ENCODE measurements around the gene TUBGCP3. TPM values are rescaled to one million over a fixed set of nuclear protein-coding genes. Genes with fewer than 3 reads are reported as not detected.

Gene TUBGCP3
- total RNA-seq, 6 experiments from 2014 or later: 13.0 to 20.0 (median 17.6) TPM

- intact Hi-C loops (cut with DNase I): no loop called here
- DNase-seq (peak in 1 of 3 donors; percentile 46), ATAC-seq (no peak)
- Histone ChIP-seq H3K36me3 (no peaks in the 10 kb centered on the region), H3K9me3 (no peaks in the 10 kb centered on the region), H3K27me3 (no peaks in the 10 kb centered on the region), H3K4me1 (no peaks in the 10 kb centered on the region), H3K27ac (no peak overlapping the region), H3K4me3 (no peak overlapping the region)
- TF ChIP-seq CTCF (IDR thresholded peaks at IDR 0.05): no peak
- 87% methylated on average over 7 of the region's 32 CpGs for WGBS (ENCODE audit: insufficient coverage, low coverage, low lambda C conversion rate, missing lambda C conversion rate)
These were observed 134.6 kb downstream of the TUBGCP3 start for GRCh38 chr13:112453207-112453829.

DNA sequence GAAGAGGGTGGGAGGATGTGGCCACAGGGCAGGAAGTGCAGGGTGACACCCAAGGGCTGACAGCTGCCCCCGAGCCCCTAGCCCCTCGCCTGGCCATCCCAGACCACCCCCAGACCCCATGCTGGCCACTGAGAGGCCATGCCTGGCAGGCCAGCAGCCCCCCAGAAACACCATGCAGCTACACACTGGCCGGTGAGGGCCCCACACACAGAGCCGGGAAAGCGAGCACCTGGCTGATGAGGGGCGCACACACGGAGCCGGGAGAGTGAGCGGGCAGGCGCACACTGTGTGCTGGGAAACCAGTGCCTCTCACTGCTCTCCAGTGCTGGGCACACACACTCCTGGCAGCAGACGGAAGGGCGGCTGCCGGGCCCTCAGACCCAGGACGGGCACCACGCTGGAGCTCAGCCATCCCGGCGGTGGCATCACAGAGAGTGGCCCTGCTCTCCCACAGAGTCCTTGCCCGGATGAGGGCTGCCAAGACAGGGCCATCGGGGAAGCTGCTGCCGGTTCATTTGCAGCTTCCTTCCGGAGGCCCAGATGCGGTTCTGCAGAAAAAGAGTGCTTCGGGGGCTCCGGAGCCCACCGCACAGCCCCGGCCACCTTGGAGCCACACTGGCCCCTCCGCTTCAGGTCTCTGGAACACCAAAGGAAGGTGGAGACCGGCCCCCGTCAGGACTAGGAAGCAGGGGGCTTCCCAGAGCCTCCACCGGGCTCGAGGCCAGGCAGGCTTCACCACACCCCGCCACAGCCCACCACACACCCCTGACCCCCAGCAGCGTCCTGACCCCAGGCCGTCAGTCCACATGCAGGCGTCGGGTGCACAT, 135.4 kb downstream of the TUBGCP3 start:
- no peak overlapping the region for H3K4me3 ChIP-seq
- DNase-seq: peak in 1 of 3 donors; percentile 50
- H3K9me3 ChIP-seq: no peaks in the 10 kb centered on the region
- H3K4me1 ChIP-seq: no peaks in the 10 kb centered on the region
- no peak overlapping the region for H3K27ac ChIP-seq
- no CpG with 5 or more reads among the region's 36 CpGs for WGBS (ENCODE audit: insufficient coverage, low coverage, low lambda C conversion rate, missing lambda C conversion rate)
- TF ChIP-seq POLR2A (IDR thresholded peaks at IDR 0.05) (no peak), CTCF (IDR thresholded peaks at IDR 0.05) (no peak)
- ATAC-seq: no peak
- intact Hi-C loops (cut with DNase I): no loop called here
- no peaks in the 10 kb centered on the region for H3K36me3 ChIP-seq
- no peaks in the 10 kb centered on the region for H3K27me3 ChIP-seq

DNA sequence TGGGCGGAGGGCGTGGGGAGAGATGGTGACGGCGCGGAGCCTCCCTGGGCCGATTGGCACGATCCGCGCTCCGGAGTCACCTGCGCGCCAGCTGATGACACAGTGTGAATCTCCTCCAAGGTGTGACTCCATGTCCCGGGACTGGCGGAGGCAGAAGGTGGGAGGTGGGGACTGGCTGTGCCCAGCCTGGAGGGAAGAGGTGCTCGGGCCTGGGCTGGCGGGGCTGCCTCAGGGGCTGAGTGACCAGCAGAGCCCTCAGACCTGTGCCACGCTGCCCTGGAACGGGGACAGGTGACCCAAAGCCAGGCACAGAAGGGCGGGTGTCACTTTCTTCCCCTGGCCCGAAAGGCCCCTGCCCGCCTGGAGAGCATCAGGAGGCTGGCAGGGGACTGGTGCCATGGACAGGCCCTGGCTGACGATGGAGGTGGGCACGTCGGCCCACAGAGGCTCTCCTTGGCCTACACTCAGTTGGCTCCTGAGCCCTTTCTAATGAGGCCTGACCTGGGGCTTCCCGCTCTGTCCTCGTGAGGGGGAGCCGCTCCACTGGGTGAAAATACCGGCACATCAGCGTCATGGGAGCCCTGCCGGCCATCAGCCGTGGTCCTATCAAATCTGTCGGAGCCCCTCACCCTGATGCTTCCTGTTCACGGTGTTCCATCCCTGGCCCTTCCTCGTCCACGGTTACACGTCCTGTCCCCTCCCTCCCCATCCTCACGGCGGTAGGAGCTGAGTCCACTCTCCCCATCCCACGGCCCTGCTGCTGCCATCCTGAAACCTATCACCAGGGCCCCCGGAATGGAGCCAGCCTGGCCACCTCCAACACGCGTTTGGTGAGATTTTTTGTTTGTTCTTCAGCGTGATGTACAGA, 136.2 kb downstream of the TUBGCP3 start:
- TF ChIP-seq POLR2A (IDR thresholded peaks at IDR 0.05) (no peak), CTCF (IDR thresholded peaks at IDR 0.05) (no peak)
- H3K9me3 ChIP-seq: no peaks in the 10 kb centered on the region
- H3K36me3 ChIP-seq: no peaks in the 10 kb centered on the region
- no peaks in the 10 kb centered on the region for H3K4me1 ChIP-seq
- no peaks in the 10 kb centered on the region for H3K27me3 ChIP-seq
- intact Hi-C loops (cut with DNase I): no loop called here
- H3K4me3 ChIP-seq: no peak overlapping the region
- H3K27ac ChIP-seq: no peak overlapping the region
- 94% methylated on average over 11 of the region's 43 CpGs for WGBS (ENCODE audit: insufficient coverage, low coverage, low lambda C conversion rate, missing lambda C conversion rate)
- DNase-seq: peak in 1 of 3 donors; percentile 53
- peak in 2 of 4 donors; percentile 6 to 9 for ATAC-seq

GRCh38 chr13:112450904-112451240, 137.1 kb downstream of the TUBGCP3 start:
- TF ChIP-seq CTCF (IDR thresholded peaks at IDR 0.05) (no peak), POLR2A (IDR thresholded peaks at IDR 0.05) (no peak)
- peak in 3 of 4 donors; percentile 24 to 51 (median 36) for ATAC-seq
- Histone ChIP-seq H3K4me3 (no peak overlapping the region), H3K27me3 (no peaks in the 10 kb centered on the region), H3K4me1 (no peaks in the 10 kb centered on the region), H3K9me3 (no peaks in the 10 kb centered on the region), H3K36me3 (no peaks in the 10 kb centered on the region), H3K27ac (no peak overlapping the region)
- intact Hi-C loops (cut with DNase I): no loop called here
- DNase-seq: no peak
- WGBS (ENCODE audit: insufficient coverage, low coverage, low lambda C conversion rate, missing lambda C conversion rate): 33% methylated on average over 9 of the region's 9 CpGs
